ENCODE data around the gene TBX1. TPM values are rescaled to one million over a fixed set of nuclear protein-coding genes. Genes with fewer than 3 reads are reported as not detected.

The TBX1 gene
- polyA plus RNA-seq, 3 donors = not detected

- Histone ChIP-seq H3K27me3 (ENCODE audit: control insufficient read depth in 2 of 2, insufficient read depth in 2 of 2, low read length in 2 of 2) (no peaks in the 10 kb centered on the region), H3K4me1 (ENCODE audit: control insufficient read depth in 1 of 2, insufficient read depth in 2 of 2, low read length in 2 of 2) (no peaks in the 10 kb centered on the region), H4K20me1 (ENCODE audit: insufficient read depth, low read length) (no peaks in the 10 kb centered on the region), H3K4me2 (replicated peaks; ENCODE audit: extremely low read depth, low read length, poor library complexity, severe bottlenecking) (no peak overlapping the region), H3K9ac (ENCODE audit: insufficient read depth, low read length, poor library complexity, severe bottlenecking) (no peak overlapping the region), H3K27ac (ENCODE audit: low read depth in 1 of 2, low read length in 2 of 2) (no peak overlapping the region), H3K4me3 (replicated peaks in 1 of 3; ENCODE audit: low read depth in 2 of 3, low read length in 3 of 3) (no peak overlapping the region), H2AFZ (ENCODE audit: insufficient read depth, low read depth, low read length, poor library complexity, severe bottlenecking) (no peak overlapping the region), H3K9me3 (replicated peaks in 1 of 2; ENCODE audit: control insufficient read depth in 1 of 2, insufficient read depth in 1 of 2, low read length in 2 of 2) (no peaks in the 10 kb centered on the region), H3K36me3 (replicated peaks in 1 of 2; ENCODE audit: control insufficient read depth in 1 of 2, insufficient read depth in 2 of 2, low read length in 2 of 2) (no peaks in the 10 kb centered on the region), H3K79me2 (ENCODE audit: insufficient read depth, low read length) (no peaks in the 10 kb centered on the region)
- H3K36me3 Mint-ChIP-seq = no peaks in the 10 kb centered on the region
- DNase-seq = no peak
- H3K27ac Mint-ChIP-seq = no peak overlapping the region
- H3K27me3 Mint-ChIP-seq (ENCODE audit: low read depth in 3 of 3) = peaks cover 2 to 11% (median 7%) of the 10 kb centered on the region in 3 donors
- intact Hi-C loops (cut with micrococcal nuclease) = no loop called here
- no peak for TF ChIP-seq CTCF (IDR thresholded peaks at IDR 0.05)
- H3K9me3 Mint-ChIP-seq = peaks cover 0 to 3% (median 0%) of the 10 kb centered on the region in 7 donors
- H3K4me3 Mint-ChIP-seq = no peak overlapping the region
- WGBS (ENCODE audit: insufficient coverage) = 93% methylated on average over 4 of the region's 4 CpGs
- H3K4me1 Mint-ChIP-seq = no peaks in the 10 kb centered on the region
Observed at GRCh38 chr22:19743651-19744050, 16.9 kb upstream of the TBX1 start.

GRCh38 chr22:19744350-19745006 is 16.1 kb upstream of the TBX1 start:
- no peak for DNase-seq
- peaks cover 0 to 3% (median 0%) of the 10 kb centered on the region in 7 donors for H3K9me3 Mint-ChIP-seq
- TF ChIP-seq CTCF (IDR thresholded peaks at IDR 0.05) = no peak
- no peaks in the 10 kb centered on the region for H3K79me2 ChIP-seq (ENCODE audit: insufficient read depth, low read length)
- no peak overlapping the region for H3K27ac ChIP-seq (ENCODE audit: low read depth in 1 of 2, low read length in 2 of 2)
- WGBS (ENCODE audit: insufficient coverage) = 93% methylated on average over 13 of the region's 13 CpGs
- peaks cover 0 to 2% of the 10 kb centered on the region in 2 donors for H3K27me3 ChIP-seq (ENCODE audit: control insufficient read depth in 2 of 2, insufficient read depth in 2 of 2, low read length in 2 of 2)
- peaks cover 4 to 12% (median 7%) of the 10 kb centered on the region in 3 donors for H3K27me3 Mint-ChIP-seq (ENCODE audit: low read depth in 3 of 3)
- H3K9ac ChIP-seq (ENCODE audit: insufficient read depth, low read length, poor library complexity, severe bottlenecking) = no peak overlapping the region
- H3K4me3 ChIP-seq (replicated peaks in 1 of 3; ENCODE audit: low read depth in 2 of 3, low read length in 3 of 3) = no peak overlapping the region
- H3K4me3 Mint-ChIP-seq = no peak overlapping the region
- no peak overlapping the region for H2AFZ ChIP-seq (ENCODE audit: insufficient read depth, low read depth, low read length, poor library complexity, severe bottlenecking)
- no peaks in the 10 kb centered on the region for H3K4me1 ChIP-seq (ENCODE audit: control insufficient read depth in 1 of 2, insufficient read depth in 2 of 2, low read length in 2 of 2)
- H3K36me3 Mint-ChIP-seq = no peaks in the 10 kb centered on the region
- H3K4me1 Mint-ChIP-seq = no peaks in the 10 kb centered on the region
- H3K27ac Mint-ChIP-seq = no peak overlapping the region
- H4K20me1 ChIP-seq (ENCODE audit: insufficient read depth, low read length) = no peaks in the 10 kb centered on the region
- H3K4me2 ChIP-seq (replicated peaks; ENCODE audit: extremely low read depth, low read length, poor library complexity, severe bottlenecking) = no peak overlapping the region
- no peaks in the 10 kb centered on the region for H3K36me3 ChIP-seq (replicated peaks in 1 of 2; ENCODE audit: control insufficient read depth in 1 of 2, insufficient read depth in 2 of 2, low read length in 2 of 2)
- intact Hi-C loops (cut with micrococcal nuclease) = no loop called here
- no peaks in the 10 kb centered on the region for H3K9me3 ChIP-seq (replicated peaks in 1 of 2; ENCODE audit: control insufficient read depth in 1 of 2, insufficient read depth in 1 of 2, low read length in 2 of 2)

All from CD14-positive monocyte (primary cell).